ENCODE results near the gene ZNF667.

Gene ZNF667

GRCh38 chr19:56393119-56394012 is 83.8 kb downstream of the ZNF667 start, which contains the start of gene ZNF582:
ZNF582 (minus strand) TSS chr19:56393534; CDS start chr19:56391752, 1,782 bp downstream.
- peak; percentile 84 for DNase-seq (ENCODE audit: low spot score)
